ENCODE measurements around the gene MINDY2. TPM values are rescaled to one million over a fixed set of nuclear protein-coding genes. Genes with fewer than 3 reads are reported as not detected.

MINDY2 gene
- total RNA-seq, 1 experiment from 2014 or later = 6.8 TPM

GRCh38 chr15:58873267-58873666 lies 102.2 kb downstream of the MINDY2 start:
- in situ Hi-C loops (cut with HindIII; ENCODE audit: low pct_unique_long_range_greater_than_20kb, low sequenced_read_pairs) (no loop called here), intact Hi-C loops (cut with micrococcal nuclease; ENCODE audit: unreplicated experiment) (loop anchor here (10.0 kb wide), 1 partner anchor 638 kb away; no protein-coding TSS in a partner anchor)
- DNase-seq (ENCODE audit: low read depth, low spot score) = no peak
- Histone ChIP-seq H3K27ac (ENCODE audit: low read length) (no peak overlapping the region), H3K4me3 (ENCODE audit: low read depth in 2 of 2, low read length in 2 of 2) (no peak overlapping the region), H3K27me3 (ENCODE audit: control insufficient read depth, insufficient read depth, low read length) (no peaks in the 10 kb centered on the region), H3K4me1 (ENCODE audit: control insufficient read depth, insufficient read depth, low read length) (no peaks in the 10 kb centered on the region), H3K9me3 (ENCODE audit: control insufficient read depth, insufficient read depth, low read depth, low read length) (no peaks in the 10 kb centered on the region), H3K36me3 (ENCODE audit: control insufficient read depth, insufficient read depth, low read length) (no peaks in the 10 kb centered on the region)
- no TSS peak for BruUV-seq (replicated peaks)
- CTCF ChIA-PET = no interaction called here
- POLR2A ChIA-PET = no interaction called here
- TF ChIP-seq SIN3A (IDR thresholded peaks at IDR 0.05; ENCODE audit: borderline replicate concordance, insufficient read depth, low read depth, low read length) = no peak
- no peak for TF ChIP-seq POLR2AphosphoS5 (IDR thresholded peaks at IDR 0.05; ENCODE audit: low read depth, low read length)
- no peak for TF ChIP-seq TCF7L2 (IDR thresholded peaks at IDR 0.05; ENCODE audit: low read depth, low read length)
- TF ChIP-seq CTCF (IDR thresholded peaks at IDR 0.05) = no peak
- no peak for TF ChIP-seq REST (IDR thresholded peaks at IDR 0.05; ENCODE audit: insufficient read depth in 1 of 2, low read depth in 2 of 2, low read length in 1 of 2)
- ATAC-seq = no peak

- Histone ChIP-seq H3K27me3 (ENCODE audit: control insufficient read depth, insufficient read depth, low read length) (no peaks in the 10 kb centered on the region), H3K36me3 (ENCODE audit: control insufficient read depth, insufficient read depth, low read length) (peaks cover 13% of the 10 kb centered on the region), H3K9me3 (ENCODE audit: control insufficient read depth, insufficient read depth, low read depth, low read length) (no peaks in the 10 kb centered on the region), H3K27ac (ENCODE audit: low read length) (no peak overlapping the region), H3K4me1 (ENCODE audit: control insufficient read depth, insufficient read depth, low read length) (no peaks in the 10 kb centered on the region), H3K4me3 (ENCODE audit: low read depth in 2 of 2, low read length in 2 of 2) (no peak overlapping the region)
- in situ Hi-C loops (cut with HindIII; ENCODE audit: low pct_unique_long_range_greater_than_20kb, low sequenced_read_pairs) = no loop called here
- CTCF ChIA-PET = no interaction called here
- BruUV-seq (replicated peaks) = no TSS peak
- 0 out of 2 replicates have a peak, but pooled peaks have one; percentile 27 for ATAC-seq
- intact Hi-C loops (cut with micrococcal nuclease; ENCODE audit: unreplicated experiment) = loop anchor here (10.0 kb wide), 1 partner anchor 641 kb away; no protein-coding TSS in a partner anchor
- POLR2A ChIA-PET = no interaction called here
- no peak for TF ChIP-seq POLR2AphosphoS5 (IDR thresholded peaks at IDR 0.05; ENCODE audit: low read depth, low read length)
- no peak for TF ChIP-seq CTCF (IDR thresholded peaks at IDR 0.05)
- TF ChIP-seq REST (IDR thresholded peaks at IDR 0.05; ENCODE audit: insufficient read depth in 1 of 2, low read depth in 2 of 2, low read length in 1 of 2) = no peak
- no peak for TF ChIP-seq TCF7L2 (IDR thresholded peaks at IDR 0.05; ENCODE audit: low read depth, low read length)
- no peak for TF ChIP-seq SIN3A (IDR thresholded peaks at IDR 0.05; ENCODE audit: borderline replicate concordance, insufficient read depth, low read depth, low read length)
- no peak for DNase-seq (ENCODE audit: low read depth, low spot score)
These were observed 104.2 kb downstream of the MINDY2 start for GRCh38 chr15:58875343-58875742.
